HG02981 (cell line): ENCODE measurements around the gene PRPF6.
A peak's percentile ranks its signal among the peaks of the same experiment; 100 is the strongest.
"Not testable (repeated sequence)": the region's sequence is repeated elsewhere in the genome, so short reads cannot be mapped to it uniquely, and the experiment has no call there.

ENCODE experiments used
- ATAC-seq: cut with Tn5 transposase; IDR thresholded peaks from one replicate; pipeline ENCODE4 v1.9.1; 2021; ENCODE audit warnings: mild to moderate bottlenecking, moderate library complexity; ENCODE audit not compliant: unreplicated experiment

Gene PRPF6

GRCh38 chr20:63973160-63973479 is 7.8 kb upstream of the PRPF6 start:
- ATAC-seq = no peak

GRCh38 chr20:63973636-63974401 is 7.1 kb upstream of the PRPF6 start:
- no peak for ATAC-seq

- no peak for ATAC-seq
Observed at GRCh38 chr20:63974402-63975200, 6.3 kb upstream of the PRPF6 start.

GRCh38 chr20:63976511-63976910 is 4.4 kb upstream of the PRPF6 start:
- not testable (repeated sequence) for ATAC-seq

- ATAC-seq = no peak
Observed at GRCh38 chr20:63976980-63977738, 3.8 kb upstream of the PRPF6 start.

- no peak for ATAC-seq
Observed at GRCh38 chr20:63977739-63978276, 3.1 kb upstream of the PRPF6 start.

GRCh38 chr20:63978319-63979228 is 2.4 kb upstream of the PRPF6 start:
- peak; percentile 30 for ATAC-seq

- no peak for ATAC-seq
Observed at GRCh38 chr20:63979229-63979556, 1.7 kb upstream of the PRPF6 start.

GRCh38 chr20:63979557-63980316 is 1.2 kb upstream of the PRPF6 start, which contains the start of gene SAMD10:
Gene SAMD10 (minus strand): TSS chr20:63979642. CDS start chr20:63979467, 175 bp downstream.
- no peak for ATAC-seq

GRCh38 chr20:63980317-63980805 is 571 bp upstream of the PRPF6 start:
- ATAC-seq = no peak

- no peak for ATAC-seq
Observed at GRCh38 chr20:63982937-63983336, 2.0 kb downstream of the PRPF6 start.

GRCh38 chr20:64000906-64001305 is 20.0 kb downstream of the PRPF6 start:
- ATAC-seq = no peak

- no peak for ATAC-seq
Observed at GRCh38 chr20:64001607-64002011, 20.7 kb downstream of the PRPF6 start.

- no peak for ATAC-seq
Observed at GRCh38 chr20:64003960-64004725, 23.2 kb downstream of the PRPF6 start.

- ATAC-seq = no peak
Observed at GRCh38 chr20:64005394-64005793, 24.5 kb downstream of the PRPF6 start.

GRCh38 chr20:64006490-64006889 is 25.6 kb downstream of the PRPF6 start:
- ATAC-seq = no peak

GRCh38 chr20:64006902-64007301 is 26.0 kb downstream of the PRPF6 start:
- no peak for ATAC-seq

GRCh38 chr20:64009811-64010387 is 29.0 kb downstream of the PRPF6 start:
- ATAC-seq = no peak
